IMR-90 (cell line): Measurements from ENCODE around the gene ACACB. TPM values are rescaled to one million over a fixed set of nuclear protein-coding genes. Genes with fewer than 3 reads are reported as not detected.

Source experiments
- ATAC-seq: fragments of 200-7000 bp; cut with Tn5 transposase; 2 replicates; pipeline ENCODE4 v1.9.1; 2020; ENCODE audit warnings: low read depth, mild to moderate bottlenecking, moderate library complexity
- BruUV-seq: library from RNA; stranded (reverse); fragments of 400-500 nt; replicated peaks from 2 replicates; lab custom pipeline; 2021; lab: Mats Ljungman, UMichigan
- CTCF ChIA-PET: fragments of 300-600 bp; formaldehyde crosslinking; extraction: SDS; loops from one replicate; lab custom pipeline; 2021; ENCODE audit warnings: antibody characterized with exemption; lab: Yijun Ruan, JAX
- POLR2A ChIA-PET: fragments of 300-600 bp; sonication (Branson Sonifier 250); formaldehyde crosslinking; loops from one replicate; lab custom pipeline; 2022; ENCODE audit warnings: antibody characterized with exemption; ENCODE audit not compliant: unreplicated experiment; lab: Charles Lee
- DNase-seq: peaks from one replicate; pipeline ENCODE4 v3.0.0; 2013
- H2AFZ ChIP-seq: replicated peaks from 2 replicates; pipeline ENCODE3; 2013; ENCODE audit warnings: low read length, mild to moderate bottlenecking; ENCODE audit not compliant: poor library complexity
- H2AK5ac ChIP-seq: 2 replicates; pipeline ENCODE4 v1.6.1; 2013; ENCODE audit warnings: low read depth, low read length, inconsistent platforms
- H2AK9ac ChIP-seq: replicated peaks from 2 replicates; pipeline ENCODE3; 2013; ENCODE audit warnings: mild to moderate bottlenecking, low read depth, low read length, moderate library complexity; ENCODE audit not compliant: poor library complexity
- H2BK120ac ChIP-seq: 2 replicates; pipeline ENCODE4 v1.6.1; 2013; ENCODE audit warnings: low read depth, low read length, inconsistent platforms
- H2BK15ac ChIP-seq: 3 replicates; pipeline ENCODE4 v1.6.1; 2013; ENCODE audit warnings: low read depth, low read length, inconsistent platforms
- H2BK20ac ChIP-seq: 2 replicates; pipeline ENCODE4 v1.6.1; 2013; ENCODE audit warnings: low read depth, mild to moderate bottlenecking, inconsistent platforms, low read length, moderate library complexity
- H2BK5ac ChIP-seq: 2 replicates; pipeline ENCODE4 v1.6.1; 2013; ENCODE audit warnings: mild to moderate bottlenecking, low read depth, low read length, inconsistent platforms; ENCODE audit not compliant: poor library complexity, severe bottlenecking
- H3K14ac ChIP-seq: replicated peaks from 2 replicates; pipeline ENCODE4 v1.6.1; 2013; ENCODE audit warnings: low read depth, low read length, inconsistent platforms
- H3K18ac ChIP-seq: 2 replicates; pipeline ENCODE4 v1.6.1; 2013; ENCODE audit warnings: low read depth, low read length, control low read depth
- H3K23ac ChIP-seq: 2 replicates; pipeline ENCODE4 v1.6.1; 2013; ENCODE audit warnings: low read depth, low read length, inconsistent platforms
- H3K27ac ChIP-seq: 2 replicates; pipeline ENCODE4 v1.5.1; 2013; ENCODE audit warnings: mild to moderate bottlenecking, control low read depth, low read length; ENCODE audit not compliant: insufficient read depth
- H3K27me3 ChIP-seq: 2 replicates; pipeline ENCODE4 v1.6.1; 2013; ENCODE audit warnings: low read length; ENCODE audit not compliant: control insufficient read depth, insufficient read depth
- H3K36me3 ChIP-seq: 2 replicates; pipeline ENCODE4 v1.6.1; 2013; ENCODE audit warnings: low read length, mixed read lengths; ENCODE audit not compliant: control insufficient read depth, insufficient read depth
- H3K4ac ChIP-seq: 2 replicates; pipeline ENCODE4 v1.6.1; 2013; ENCODE audit warnings: low read depth, low read length, inconsistent platforms
- H3K4me1 ChIP-seq: 2 replicates; pipeline ENCODE4 v1.6.1; 2013; ENCODE audit warnings: low read length, mixed read lengths; ENCODE audit not compliant: control insufficient read depth, insufficient read depth
- H3K4me2 ChIP-seq: 2 replicates; pipeline ENCODE4 v1.6.1; 2013; ENCODE audit warnings: low read depth, mild to moderate bottlenecking, control low read depth, low read length, moderate library complexity
- H3K4me3 ChIP-seq: 2 replicates; pipeline ENCODE4 v1.5.1; 2013; ENCODE audit warnings: low read depth, mild to moderate bottlenecking, control low read depth, low read length, moderate library complexity; ENCODE audit not compliant: insufficient read depth
- H3K56ac ChIP-seq: 2 replicates; pipeline ENCODE4 v1.6.1; 2013; ENCODE audit warnings: low read length, inconsistent platforms; ENCODE audit not compliant: insufficient read depth; ENCODE audit errors: extremely low read depth
- H3K79me1 ChIP-seq, 2 experiments: 2 replicates each; pipeline ENCODE4 v1.6.1; 2013; ENCODE audit warnings: low read length in 2 of 2, inconsistent platforms in 1 of 2, low read depth in 1 of 2
- H3K9ac ChIP-seq: 2 replicates; pipeline ENCODE4 v1.6.1; 2013; ENCODE audit warnings: low read depth, low read length, control low read depth
- H3K9me1 ChIP-seq: 2 replicates; pipeline ENCODE4 v1.6.1; 2013; ENCODE audit warnings: low read length, inconsistent platforms; ENCODE audit not compliant: insufficient read depth
- H3K9me3 ChIP-seq: 2 replicates; pipeline ENCODE4 v1.6.1; 2013; ENCODE audit warnings: low read length; ENCODE audit not compliant: control insufficient read depth, insufficient read depth
- H4K20me1 ChIP-seq: 2 replicates; pipeline ENCODE4 v1.6.1; 2013; ENCODE audit warnings: low read length, inconsistent platforms; ENCODE audit not compliant: insufficient read depth
- H4K5ac ChIP-seq: 2 replicates; pipeline ENCODE4 v1.6.1; 2013; ENCODE audit warnings: mild to moderate bottlenecking, low read depth, low read length, control low read depth
- H4K8ac ChIP-seq, 2 experiments: 2 replicates each; pipeline ENCODE4 v1.6.1; 2013; ENCODE audit warnings: low read depth in 2 of 2, low read length in 2 of 2, control low read depth in 1 of 2, inconsistent platforms in 1 of 2
- H4K91ac ChIP-seq: 2 replicates; pipeline ENCODE4 v1.6.1; 2013; ENCODE audit warnings: low read depth, low read length, inconsistent platforms; ENCODE audit not compliant: insufficient read depth
- BHLHE40 ChIP-seq: fragments of 150-350 bp; IDR thresholded peaks from 2 replicates; pipeline ENCODE4 v1.6.1; 2016; ENCODE audit warnings: mild to moderate bottlenecking, low read depth, low read length
- CEBPB ChIP-seq: IDR thresholded peaks from 2 replicates; pipeline ENCODE4 v1.6.1; 2012; ENCODE audit warnings: low read depth, low read length, improper control_type of control experiment
- CHD1 ChIP-seq: IDR thresholded peaks from 2 replicates; pipeline ENCODE4 v1.6.1; 2012; ENCODE audit warnings: low read depth, low read length, improper control_type of control experiment
- ELK1 ChIP-seq: fragments of 150-350 bp; IDR thresholded peaks from 2 replicates; pipeline ENCODE4 v1.6.1; 2016; ENCODE audit warnings: low read depth, mild to moderate bottlenecking, low read length, moderate library complexity, borderline replicate concordance
- FOS ChIP-seq: fragments of 150-350 bp; IDR thresholded peaks from 2 replicates; pipeline ENCODE4 v1.6.1; 2016; ENCODE audit warnings: low read depth, low read length
- MAFK ChIP-seq: IDR thresholded peaks from 2 replicates; pipeline ENCODE4 v1.6.1; 2012; ENCODE audit warnings: low read depth, low read length, improper control_type of control experiment
- MAZ ChIP-seq: IDR thresholded peaks from 2 replicates; pipeline ENCODE4 v1.6.1; 2012; ENCODE audit warnings: low read depth, mild to moderate bottlenecking, low read length, improper control_type of control experiment, moderate library complexity, borderline replicate concordance
- MXI1 ChIP-seq: IDR thresholded peaks from 2 replicates; pipeline ENCODE4 v1.6.1; 2012; ENCODE audit warnings: low read depth, mild to moderate bottlenecking, low read length, moderate library complexity, borderline replicate concordance
- NFE2L2 ChIP-seq: fragments of 150-350 bp; IDR thresholded peaks from 2 replicates; pipeline ENCODE4 v1.6.1; 2016; ENCODE audit warnings: low read depth, mild to moderate bottlenecking, low read length
- POLR2A ChIP-seq: IDR thresholded peaks from 2 replicates; pipeline ENCODE4 v1.6.1; 2012; ENCODE audit warnings: mild to moderate bottlenecking, low read depth, low read length
- RAD21 ChIP-seq: IDR thresholded peaks from 2 replicates; pipeline ENCODE4 v1.6.1; 2012; ENCODE audit warnings: low read length, improper control_type of control experiment
- RCOR1 ChIP-seq: IDR thresholded peaks from 2 replicates; pipeline ENCODE4 v1.6.1; 2012; ENCODE audit warnings: mild to moderate bottlenecking, low read length, improper control_type of control experiment; ENCODE audit not compliant: insufficient replicate concordance
- RFX5 ChIP-seq: IDR thresholded peaks from 2 replicates; pipeline ENCODE4 v1.8.0; 2012; ENCODE audit warnings: low read depth, mild to moderate bottlenecking, low read length, moderate library complexity
- SMC3 ChIP-seq: fragments of 150-350 bp; IDR thresholded peaks from 2 replicates; pipeline ENCODE4 v1.6.1; 2016; ENCODE audit warnings: low read depth, mild to moderate bottlenecking, antibody characterized with exemption, low read length, moderate library complexity
- USF2 ChIP-seq: fragments of 150-350 bp; IDR thresholded peaks from 2 replicates; pipeline ENCODE4 v1.6.1; 2017; ENCODE audit warnings: mild to moderate bottlenecking, antibody characterized with exemption, low read length, low read depth
- WGBS, 2 experiments: methylation state at CpG; one replicate each; pipeline versions ENCODE4 v1.1.5 to v1.1.7; 2013; ENCODE audit warnings: missing lambda C conversion rate in 2 of 2; ENCODE audit not compliant: insufficient read length in 1 of 2; ENCODE audit errors: extremely low coverage in 2 of 2; 5-methylcytosine and 5-hydroxymethylcytosine counted together
- dilution Hi-C: fragments of 300-500 bp; cut with HindIII; formaldehyde crosslinking; loops from one replicate; pipeline ENCODE4 v1.14.3; 2018; ENCODE audit warnings: low sequenced_read_pairs; ENCODE audit not compliant: unreplicated experiment
- in situ Hi-C: fragments of 300-500 bp; cut with MboI; formaldehyde crosslinking; loops from 3 replicates; pipeline ENCODE4 v1.14.3; 2019; ENCODE audit warnings: low sequenced_read_pairs, inconsistent platforms, mixed read lengths
- intact Hi-C: fragments of 100-400 bp; cut with micrococcal nuclease; formaldehyde crosslinking; loops from 2 replicates; pipeline ENCODE4 v1.10.0; 2022
- polyA plus RNA-seq, 3 experiments: library from polyadenylated mRNA; depleted of rRNA; stranded (reverse); fragments of >200 nt; gene quantifications; 2 replicates each; pipeline ENCODE4 v1.2.3, GENCODE V29; 2012; ENCODE audit warnings: low replicate concordance in 1 of 3
- total RNA-seq: library from RNA; depleted of rRNA; stranded (reverse); fragments of >200 nt; gene quantifications from 2 replicates; pipeline ENCODE4 v1.2.3, GENCODE V29; 2012
- TF ChIP-seq, protein P1 (sequence below): conservative IDR thresholded peaks from 2 replicates; pipeline ENCODE4 v1.5.1; 2012; ENCODE audit warnings: mild to moderate bottlenecking, low read depth, low read length, improper control_type of control experiment

The ACACB gene
- total and polyA plus RNA-seq, 2 of the 4 experiments (the other 2 are of a cell fraction): 2.0 to 2.1 TPM

- TF ChIP-seq SMC3 (no peak), USF2 (no peak), MXI1 (no peak), RCOR1 (no peak), BHLHE40 (no peak), CHD1 (no peak), ELK1 (no peak), RAD21 (no peak), FOS (no peak), RFX5 (no peak), CEBPB (no peak), NFE2L2 (no peak), MAFK (no peak), MAZ (no peak), POLR2A (no peak)
- TF ChIP-seq, protein P1, sequence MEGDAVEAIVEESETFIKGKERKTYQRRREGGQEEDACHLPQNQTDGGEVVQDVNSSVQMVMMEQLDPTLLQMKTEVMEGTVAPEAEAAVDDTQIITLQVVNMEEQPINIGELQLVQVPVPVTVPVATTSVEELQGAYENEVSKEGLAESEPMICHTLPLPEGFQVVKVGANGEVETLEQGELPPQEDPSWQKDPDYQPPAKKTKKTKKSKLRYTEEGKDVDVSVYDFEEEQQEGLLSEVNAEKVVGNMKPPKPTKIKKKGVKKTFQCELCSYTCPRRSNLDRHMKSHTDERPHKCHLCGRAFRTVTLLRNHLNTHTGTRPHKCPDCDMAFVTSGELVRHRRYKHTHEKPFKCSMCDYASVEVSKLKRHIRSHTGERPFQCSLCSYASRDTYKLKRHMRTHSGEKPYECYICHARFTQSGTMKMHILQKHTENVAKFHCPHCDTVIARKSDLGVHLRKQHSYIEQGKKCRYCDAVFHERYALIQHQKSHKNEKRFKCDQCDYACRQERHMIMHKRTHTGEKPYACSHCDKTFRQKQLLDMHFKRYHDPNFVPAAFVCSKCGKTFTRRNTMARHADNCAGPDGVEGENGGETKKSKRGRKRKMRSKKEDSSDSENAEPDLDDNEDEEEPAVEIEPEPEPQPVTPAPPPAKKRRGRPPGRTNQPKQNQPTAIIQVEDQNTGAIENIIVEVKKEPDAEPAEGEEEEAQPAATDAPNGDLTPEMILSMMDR: no peak
- in situ Hi-C loops: no loop called here
- dilution Hi-C loops: no loop called here
- no peak overlapping the region for H2BK20ac ChIP-seq
- no peak overlapping the region for H3K4me3 ChIP-seq
- BruUV-seq: no TSS peak
- H3K9me1 ChIP-seq: no peaks in the 10 kb centered on the region
- 100% methylated on average over 2 of the region's 4 CpGs; no CpG with 5 or more reads in 1 of the 2 experiments for WGBS, 2 experiments
- no peak overlapping the region for H3K4me2 ChIP-seq
- H2AK5ac ChIP-seq: no peak overlapping the region
- DNase-seq: no peak
- H3K23ac ChIP-seq: no peak overlapping the region
- no peak overlapping the region for H4K5ac ChIP-seq
- no peak overlapping the region for H3K56ac ChIP-seq
- no peaks in the 10 kb centered on the region for H3K79me1 ChIP-seq
- CTCF ChIA-PET: no interaction called here
- no peaks in the 10 kb centered on the region for H3K4me1 ChIP-seq
- H3K36me3 ChIP-seq: no peaks in the 10 kb centered on the region; the same call in 1 of the 2 replicates
- no peak overlapping the region for H4K91ac ChIP-seq
- no peak overlapping the region for H3K14ac ChIP-seq
- no peak overlapping the region for H2BK5ac ChIP-seq
- no peak overlapping the region for H3K9ac ChIP-seq
- no peak overlapping the region for H3K27ac ChIP-seq
- intact Hi-C loops: no loop called here
- H2AK9ac ChIP-seq: no peak overlapping the region
- H3K9me3 ChIP-seq: no peaks in the 10 kb centered on the region
- H4K8ac ChIP-seq: no peak overlapping the region
- no peak overlapping the region for H2BK15ac ChIP-seq
- POLR2A ChIA-PET: no interaction called here
- no peak overlapping the region for H3K4ac ChIP-seq
- H3K18ac ChIP-seq: no peak overlapping the region
- H2AFZ ChIP-seq: no peak overlapping the region
- no peak overlapping the region for H2BK120ac ChIP-seq
- no peaks in the 10 kb centered on the region for H3K27me3 ChIP-seq
- H4K20me1 ChIP-seq: no peaks in the 10 kb centered on the region
- ATAC-seq: no peak
Observed at GRCh38 chr12:109228664-109229063, 112.3 kb downstream of the ACACB start.
